Measurements from ENCODE around the gene ZNF487.
"Not testable (repeated sequence)": the region's sequence is repeated elsewhere in the genome, so short reads cannot be mapped to it uniquely, and the experiment has no call there.

DNA sequence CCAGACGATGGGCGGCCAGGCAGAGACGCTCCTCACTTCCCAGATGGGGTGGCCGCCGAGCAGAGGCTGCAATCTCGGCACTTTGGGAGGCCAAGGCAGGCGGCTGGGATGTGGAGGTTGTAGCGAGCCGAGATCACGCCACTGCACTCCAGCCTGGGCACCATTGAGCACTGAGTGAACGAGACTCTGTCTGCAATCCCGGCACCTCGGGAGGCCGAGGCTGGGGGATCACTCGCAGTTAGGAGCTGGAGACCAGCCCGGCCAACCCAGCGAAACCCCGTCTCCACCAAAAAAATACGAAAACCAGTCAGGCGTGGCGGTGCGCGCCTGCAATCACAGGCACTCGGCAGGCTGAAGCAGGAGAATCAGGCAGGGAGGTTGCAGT, 28.8 kb downstream of the ZNF487 start:
- not testable (repeated sequence) for TF ChIP-seq EZH2 (IDR thresholded peaks at IDR 0.05; ENCODE audit: insufficient read depth, poor library complexity, severe bottlenecking); EZH2phosphoT487 (IDR thresholded peaks at IDR 0.05; ENCODE audit: insufficient read depth, low read depth)

Data from GM23248 (cell line).